ENCODE results near the gene PNCK.

Gene PNCK

GRCh38 chrX:153631907-153632594 lies 41.6 kb downstream of the PNCK start:
- in situ Hi-C loops (cut with HindIII; ENCODE audit: low sequenced_read_pairs): no loop called here

DNA sequence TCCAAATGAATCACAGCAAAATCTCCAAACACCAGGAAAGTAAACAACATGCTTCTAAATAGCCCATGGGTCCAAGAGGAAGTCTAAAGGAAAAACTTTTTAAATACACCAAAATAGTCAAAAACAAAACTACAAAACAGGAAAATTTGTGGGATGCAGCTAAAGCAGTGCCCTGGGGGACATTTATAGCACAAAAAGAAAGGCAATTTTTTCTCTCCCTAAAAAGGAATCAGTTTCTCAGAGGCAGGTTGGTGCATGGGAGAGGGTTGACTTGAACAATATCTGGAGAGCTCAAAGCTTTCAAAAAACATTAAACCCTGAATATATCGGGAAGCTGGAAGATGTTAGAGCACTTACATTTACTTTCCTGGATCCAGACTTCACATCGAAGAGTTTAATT lies 42.3 kb downstream of the PNCK start:
- in situ Hi-C loops (cut with HindIII; ENCODE audit: low sequenced_read_pairs): no loop called here

DNA sequence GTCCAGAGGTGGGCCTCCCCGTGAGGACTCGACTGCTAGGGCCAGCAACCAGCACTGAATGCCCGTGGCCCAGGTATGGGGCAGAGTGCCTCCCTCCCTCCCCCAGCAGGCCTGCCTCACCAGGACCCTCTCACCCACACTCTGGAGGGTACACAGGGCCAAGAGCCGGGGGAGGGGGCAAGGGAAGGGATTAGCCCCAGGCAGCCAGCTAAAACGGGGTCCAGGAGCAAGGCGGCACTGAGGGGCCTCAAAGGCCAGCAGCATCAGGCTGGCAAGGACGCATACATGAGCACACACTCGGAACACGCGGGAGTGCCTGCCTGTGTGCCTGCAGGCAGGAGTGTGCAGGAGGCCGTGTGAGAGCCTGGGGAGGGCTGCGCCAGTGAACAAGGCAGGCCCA lies 44.9 kb downstream of the PNCK start:
- in situ Hi-C loops (cut with HindIII; ENCODE audit: low sequenced_read_pairs): no loop called here

DNA sequence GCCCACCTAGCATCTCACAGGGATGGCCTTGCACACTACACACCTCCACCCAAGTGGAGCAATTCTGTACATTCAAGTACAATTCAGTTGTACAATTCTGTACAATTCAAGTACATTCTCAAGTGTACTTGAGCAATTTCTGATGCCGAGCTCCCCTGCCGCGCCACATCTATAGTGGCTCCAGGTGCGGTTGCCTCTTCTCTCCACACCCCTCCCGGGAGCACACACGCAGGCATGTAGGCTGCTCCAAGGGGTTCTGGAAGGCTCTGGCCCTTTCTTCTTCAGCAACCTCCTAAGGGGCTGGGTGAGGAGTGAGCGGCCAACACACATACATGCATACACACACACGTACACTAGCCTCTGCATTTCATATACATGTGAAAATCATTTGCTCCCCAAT lies 45.5 kb downstream of the PNCK start:
- in situ Hi-C loops (cut with HindIII; ENCODE audit: low sequenced_read_pairs): no loop called here

- in situ Hi-C loops (cut with HindIII; ENCODE audit: low sequenced_read_pairs): no loop called here
Observed at GRCh38 chrX:153627675-153628111, 45.9 kb downstream of the PNCK start.

DNA sequence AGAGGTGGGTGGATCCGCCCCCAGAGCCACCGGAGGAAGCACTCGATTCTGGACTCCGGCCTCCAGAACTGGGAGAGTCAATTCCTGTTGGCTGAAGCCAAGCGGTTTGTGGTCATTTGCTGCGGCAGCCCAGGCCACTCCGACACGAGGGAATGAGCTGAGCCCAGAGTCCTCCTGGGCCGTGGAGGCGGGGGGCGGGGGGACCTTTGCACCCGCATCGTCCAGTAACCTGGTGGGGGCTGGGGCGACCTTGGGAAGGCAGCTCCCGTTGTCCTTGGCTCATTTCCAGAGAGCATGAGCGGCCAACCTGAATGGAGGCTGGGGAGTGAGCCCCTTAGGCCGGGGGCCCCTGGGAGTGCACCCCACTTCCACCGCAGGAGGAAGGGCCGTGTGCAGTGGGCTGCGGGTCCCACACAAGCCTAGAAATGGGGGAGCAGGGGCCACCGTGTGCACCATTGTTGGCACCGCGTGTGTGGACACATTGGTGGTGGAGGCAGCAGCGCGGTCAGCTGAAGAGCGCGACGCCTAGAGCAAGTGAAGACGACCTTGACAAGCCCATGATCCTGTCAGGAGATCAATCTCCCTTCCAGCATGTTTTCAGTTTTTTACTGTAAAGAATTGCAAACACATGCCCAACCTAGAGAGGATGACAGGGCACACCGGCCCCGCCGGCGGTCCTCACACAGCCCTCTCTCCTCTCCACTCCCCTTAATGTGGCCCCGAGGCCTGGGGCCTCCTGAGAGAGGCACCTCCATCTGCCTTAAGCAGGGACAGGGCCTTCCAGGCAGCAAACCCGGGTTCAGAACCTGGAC lies 46.5 kb downstream of the PNCK start:
- in situ Hi-C loops (cut with HindIII; ENCODE audit: low sequenced_read_pairs): no loop called here

DNA sequence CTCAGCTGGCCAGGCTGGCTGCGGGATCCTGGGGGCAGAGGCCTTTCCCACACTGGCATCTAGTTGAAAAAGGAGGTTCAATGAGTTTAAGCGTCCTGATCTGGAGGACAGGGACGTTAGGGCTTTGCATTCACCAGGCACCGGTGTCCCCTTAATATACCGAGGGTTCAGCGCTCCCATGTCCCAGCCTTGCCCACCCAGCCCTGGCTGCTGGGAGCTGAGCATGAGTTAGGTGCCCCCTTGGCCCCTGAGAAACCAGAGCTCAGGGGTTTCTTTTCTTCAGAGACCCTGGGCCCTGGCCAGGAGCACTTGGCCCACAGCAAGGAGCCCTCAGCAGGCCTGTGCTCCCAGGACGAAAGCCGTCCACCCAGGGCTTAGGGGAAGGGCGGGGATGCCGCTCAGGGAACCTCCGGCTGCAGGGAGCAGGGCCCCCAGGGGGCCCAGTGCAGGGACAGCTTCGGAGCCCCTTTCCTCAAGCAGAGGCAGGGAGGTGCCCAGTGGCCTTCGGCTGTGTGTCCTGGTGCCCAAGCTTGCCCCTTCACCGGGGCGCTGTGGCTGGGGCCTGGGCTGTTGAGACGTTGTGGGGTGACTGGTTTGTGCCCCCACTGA lies 47.5 kb downstream of the PNCK start:
- in situ Hi-C loops (cut with HindIII; ENCODE audit: low sequenced_read_pairs): no loop called here

- in situ Hi-C loops (cut with HindIII; ENCODE audit: low sequenced_read_pairs): no loop called here
Observed at GRCh38 chrX:153625271-153626024, 48.2 kb downstream of the PNCK start.

- in situ Hi-C loops (cut with HindIII; ENCODE audit: low sequenced_read_pairs): no loop called here
Observed at GRCh38 chrX:153624196-153625091, 49.2 kb downstream of the PNCK start.

DNA sequence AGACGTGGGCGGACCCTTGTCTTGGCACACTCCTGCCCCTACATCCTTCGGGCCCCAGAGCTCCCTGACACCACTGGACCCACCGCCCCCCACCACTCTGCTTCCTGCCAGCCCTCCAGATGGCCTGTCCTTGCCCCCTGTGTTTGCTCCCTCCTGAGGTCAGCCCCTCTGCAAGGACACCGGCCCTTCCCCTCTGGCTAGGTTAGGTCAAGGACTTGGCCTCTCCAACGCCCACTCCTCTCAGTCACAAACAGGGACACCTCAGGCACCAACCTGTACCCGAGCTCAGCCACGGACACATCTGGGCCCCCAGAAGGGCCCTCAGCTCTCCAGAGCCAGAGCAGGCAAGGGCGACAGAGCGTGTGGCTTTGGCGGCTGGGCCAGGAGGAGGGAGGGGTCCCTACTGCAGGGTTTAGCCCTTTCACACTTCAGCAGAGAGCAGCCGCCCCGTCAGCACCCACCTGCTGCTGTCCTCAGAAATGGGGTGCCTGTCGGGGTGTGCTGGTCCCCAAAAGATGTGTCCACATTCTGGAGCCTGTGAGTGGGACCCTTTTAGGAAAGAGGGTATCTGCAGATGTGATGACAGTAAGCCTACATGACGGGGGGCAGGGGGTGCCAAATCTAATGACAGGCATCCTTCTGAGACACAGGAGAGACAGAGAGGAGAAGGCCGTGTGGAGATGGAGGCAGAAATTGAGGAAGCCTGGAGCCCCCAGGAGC lies 50.1 kb downstream of the PNCK start:
- in situ Hi-C loops (cut with HindIII; ENCODE audit: low sequenced_read_pairs): no loop called here

DNA sequence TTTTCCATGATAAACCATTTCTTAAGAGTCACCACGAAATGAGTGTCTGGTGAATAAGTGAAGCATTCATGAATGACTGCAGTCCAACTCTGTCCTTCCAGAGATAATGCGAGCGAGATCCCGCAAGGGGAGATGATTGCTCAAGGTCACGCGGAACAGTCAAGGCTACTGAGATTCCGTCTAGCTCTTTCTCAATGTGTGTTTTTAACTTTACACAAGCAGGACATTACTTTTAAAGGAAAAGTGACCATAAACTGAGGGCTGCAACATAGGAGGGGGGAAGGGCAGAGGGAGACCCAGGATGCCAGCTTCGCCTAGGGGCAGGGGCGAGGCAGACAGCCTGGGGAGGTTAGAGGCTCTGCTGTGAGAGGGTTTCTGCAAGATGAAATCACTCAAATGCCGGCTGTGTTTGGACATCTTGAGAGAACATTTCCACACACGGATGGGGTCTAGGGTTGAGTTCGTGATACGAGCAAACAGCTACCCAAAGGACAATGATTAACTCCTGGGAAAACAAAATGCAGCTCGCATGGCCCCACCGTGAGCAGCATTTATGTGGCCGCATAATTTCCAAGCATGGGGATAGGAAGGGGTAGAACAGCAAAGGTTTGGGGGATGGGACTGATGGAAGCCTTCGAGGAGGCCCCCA lies 50.8 kb downstream of the PNCK start:
- in situ Hi-C loops (cut with HindIII; ENCODE audit: low sequenced_read_pairs): no loop called here

DNA sequence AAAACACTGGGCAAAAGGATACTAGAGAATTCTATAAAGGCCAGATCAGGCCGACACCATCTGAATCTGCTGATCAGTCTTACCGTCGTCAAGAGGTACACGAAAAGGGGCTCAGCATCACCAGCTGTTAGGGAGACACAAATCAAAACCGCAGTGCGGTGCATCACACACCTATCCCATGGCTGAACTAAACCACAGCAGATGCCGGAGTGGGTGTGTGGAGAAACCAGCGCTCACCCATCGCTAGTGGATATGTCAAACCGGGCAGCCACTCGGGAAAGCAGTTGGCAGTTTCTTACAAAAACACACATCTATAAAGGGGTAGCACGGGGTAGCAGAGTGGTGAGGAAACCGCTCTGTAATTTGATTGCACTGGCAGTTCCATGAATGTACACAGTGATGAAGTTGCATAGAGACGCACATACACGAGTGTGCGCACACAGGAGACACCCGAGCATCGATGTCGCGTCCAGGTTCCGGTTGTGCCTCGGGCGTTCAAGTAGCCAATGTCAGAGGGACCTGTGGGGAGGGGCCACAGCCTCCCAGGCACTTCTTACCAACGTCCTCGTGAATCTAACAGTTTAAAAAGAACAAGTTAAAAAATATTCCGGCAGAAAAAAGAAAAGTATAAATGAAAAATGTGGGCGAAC lies 51.5 kb downstream of the PNCK start:
- in situ Hi-C loops (cut with HindIII; ENCODE audit: low sequenced_read_pairs): no loop called here

- in situ Hi-C loops (cut with HindIII; ENCODE audit: low sequenced_read_pairs): no loop called here
Observed at GRCh38 chrX:153620576-153620975, 53.0 kb downstream of the PNCK start.
